ENCODE measurements around the gene AFG1L.

DNA sequence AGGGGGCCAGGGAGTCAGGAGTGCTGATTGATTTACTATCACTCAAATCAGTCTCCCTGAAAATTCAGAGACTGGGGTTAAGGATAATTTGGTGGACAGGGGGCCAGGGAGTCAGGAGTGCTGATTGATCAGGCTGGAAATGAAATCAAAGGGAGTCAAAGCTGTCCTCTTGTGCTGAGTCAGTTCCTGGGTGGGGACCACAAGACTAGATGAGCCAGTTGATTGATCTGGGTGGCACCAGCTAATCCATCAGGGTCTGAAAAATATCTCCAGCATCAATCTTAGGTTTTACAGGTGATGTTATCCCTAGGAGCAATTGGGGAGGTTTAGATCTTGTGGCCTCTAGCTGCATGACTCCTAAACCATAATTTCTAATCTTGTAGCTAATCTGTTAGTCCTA lies 6.1 kb upstream of the AFG1L start:
- TF ChIP-seq, protein P1, sequence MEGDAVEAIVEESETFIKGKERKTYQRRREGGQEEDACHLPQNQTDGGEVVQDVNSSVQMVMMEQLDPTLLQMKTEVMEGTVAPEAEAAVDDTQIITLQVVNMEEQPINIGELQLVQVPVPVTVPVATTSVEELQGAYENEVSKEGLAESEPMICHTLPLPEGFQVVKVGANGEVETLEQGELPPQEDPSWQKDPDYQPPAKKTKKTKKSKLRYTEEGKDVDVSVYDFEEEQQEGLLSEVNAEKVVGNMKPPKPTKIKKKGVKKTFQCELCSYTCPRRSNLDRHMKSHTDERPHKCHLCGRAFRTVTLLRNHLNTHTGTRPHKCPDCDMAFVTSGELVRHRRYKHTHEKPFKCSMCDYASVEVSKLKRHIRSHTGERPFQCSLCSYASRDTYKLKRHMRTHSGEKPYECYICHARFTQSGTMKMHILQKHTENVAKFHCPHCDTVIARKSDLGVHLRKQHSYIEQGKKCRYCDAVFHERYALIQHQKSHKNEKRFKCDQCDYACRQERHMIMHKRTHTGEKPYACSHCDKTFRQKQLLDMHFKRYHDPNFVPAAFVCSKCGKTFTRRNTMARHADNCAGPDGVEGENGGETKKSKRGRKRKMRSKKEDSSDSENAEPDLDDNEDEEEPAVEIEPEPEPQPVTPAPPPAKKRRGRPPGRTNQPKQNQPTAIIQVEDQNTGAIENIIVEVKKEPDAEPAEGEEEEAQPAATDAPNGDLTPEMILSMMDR (IDR thresholded peaks at IDR 0.05) = no peak
- TF ChIP-seq POLR2AphosphoS5 (IDR thresholded peaks at IDR 0.05) (no peak), EP300 (IDR thresholded peaks at IDR 0.05) (no peak)

Data from stomach (tissue), 4 donors.